GM12873 (cell line): Measurements from ENCODE around the gene HOXA4.

Experiments used
- CTCF ChIP-seq: IDR thresholded peaks from 2 replicates; pipeline ENCODE4 v1.5.1; 2012; ENCODE audit warnings: low read depth, mild to moderate bottlenecking, moderate library complexity, low read length, control low read depth; ENCODE audit not compliant: insufficient read depth; ENCODE audit errors: missing control alignments

HOXA4 gene

DNA sequence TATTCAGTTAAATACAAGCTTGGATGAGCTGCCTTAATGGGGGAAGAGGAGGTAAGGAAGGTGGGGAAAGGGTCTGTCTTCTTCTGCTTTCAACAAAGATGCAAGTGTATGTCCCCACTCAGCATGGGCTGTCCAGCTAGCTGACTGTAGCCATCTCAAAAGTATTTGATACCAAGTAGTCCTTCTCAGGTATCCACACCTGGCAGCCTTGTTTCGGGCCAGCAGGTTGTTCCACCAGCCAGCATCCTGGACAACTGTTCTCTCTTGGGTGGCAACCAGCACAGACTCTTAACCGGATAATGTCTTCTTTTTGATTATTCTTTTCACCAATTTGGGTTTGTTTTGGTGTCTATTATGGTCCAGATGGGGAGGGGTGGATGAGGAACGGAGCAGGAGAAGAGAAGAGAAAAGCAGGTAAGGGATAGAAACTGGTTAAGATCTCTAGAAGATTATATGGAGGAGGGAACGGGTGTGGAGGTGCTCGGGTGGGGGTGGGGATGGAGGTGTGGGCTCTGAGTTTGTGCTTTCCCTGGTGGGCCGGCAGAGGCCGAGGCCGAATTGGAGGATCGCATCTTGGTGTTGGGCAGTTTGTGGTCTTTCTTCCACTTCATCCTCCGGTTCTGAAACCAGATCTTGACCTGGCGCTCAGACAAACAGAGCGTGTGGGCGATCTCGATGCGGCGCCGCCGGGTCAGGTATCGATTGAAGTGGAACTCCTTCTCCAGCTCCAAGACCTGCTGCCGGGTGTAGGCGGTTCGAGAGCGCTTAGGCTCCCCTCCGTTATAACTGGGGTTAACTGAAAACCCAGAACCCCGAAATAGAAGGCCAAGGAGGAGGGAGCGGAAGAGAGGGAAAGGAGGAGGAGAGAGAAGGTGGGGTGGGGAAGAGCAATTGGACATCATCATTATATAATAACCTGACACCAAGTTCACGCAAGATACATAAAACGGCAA lies 1.5 kb downstream of the HOXA4 start:
- no peak for TF ChIP-seq CTCF

- no peak for TF ChIP-seq CTCF
These were observed 2.5 kb downstream of the HOXA4 start for GRCh38 chr7:27128034-27128433.

DNA sequence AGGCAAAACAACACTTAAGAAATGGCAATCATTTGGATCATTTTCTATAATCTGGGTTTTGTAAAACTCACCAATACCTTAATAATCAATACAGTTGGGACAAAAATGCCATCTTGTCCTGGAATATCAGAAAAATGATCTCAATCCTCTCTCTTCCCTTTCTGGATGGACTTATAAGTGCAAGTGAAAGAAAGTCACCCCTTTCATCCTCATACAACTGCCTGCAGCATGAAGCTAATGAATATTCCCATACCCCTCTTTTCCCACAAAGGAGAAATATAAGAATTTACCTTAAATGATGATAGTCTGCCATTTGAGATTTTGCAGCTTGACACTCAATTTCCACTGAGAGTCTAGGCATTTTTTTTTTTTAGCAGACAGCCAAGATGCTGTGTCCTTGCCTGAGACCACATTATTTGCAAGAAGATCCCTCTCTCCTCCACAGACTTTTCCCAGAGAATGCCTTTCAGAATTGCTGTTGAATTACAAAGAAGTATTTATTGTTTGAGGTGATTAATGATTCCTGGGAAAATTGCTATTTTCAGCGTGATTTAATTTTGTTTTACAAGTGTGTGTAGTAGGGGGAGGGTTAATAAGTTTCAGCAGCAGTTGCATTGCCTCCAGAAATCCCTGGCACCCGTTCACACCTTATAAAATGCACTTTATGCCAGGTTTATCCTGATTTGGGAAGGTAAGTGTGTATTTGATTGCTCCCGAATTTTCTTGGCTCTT lies 3.8 kb downstream of the HOXA4 start:
- no peak for TF ChIP-seq CTCF

DNA sequence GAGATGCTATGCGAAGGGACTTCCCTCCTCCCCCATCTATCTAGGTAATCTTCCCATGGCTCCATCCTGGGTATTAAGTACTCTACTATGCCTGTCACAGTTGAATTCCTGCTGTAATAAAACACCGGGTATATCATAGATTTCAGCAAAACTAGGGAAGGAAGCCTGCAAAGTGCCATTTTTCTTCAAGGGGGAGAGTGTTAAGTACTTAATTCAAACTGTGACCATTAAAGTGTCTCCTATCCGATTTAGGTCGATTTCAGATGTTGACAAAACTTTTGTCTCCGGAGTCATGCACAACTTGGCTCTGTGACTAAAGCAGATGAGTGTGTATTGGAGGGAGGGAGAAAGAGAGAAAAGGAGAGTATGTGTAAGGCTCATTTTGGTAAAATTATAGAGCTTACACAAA lies 4.6 kb downstream of the HOXA4 start:
- no peak for TF ChIP-seq CTCF

- TF ChIP-seq CTCF = no peak
These were observed 5.5 kb downstream of the HOXA4 start for GRCh38 chr7:27124902-27125689.

DNA sequence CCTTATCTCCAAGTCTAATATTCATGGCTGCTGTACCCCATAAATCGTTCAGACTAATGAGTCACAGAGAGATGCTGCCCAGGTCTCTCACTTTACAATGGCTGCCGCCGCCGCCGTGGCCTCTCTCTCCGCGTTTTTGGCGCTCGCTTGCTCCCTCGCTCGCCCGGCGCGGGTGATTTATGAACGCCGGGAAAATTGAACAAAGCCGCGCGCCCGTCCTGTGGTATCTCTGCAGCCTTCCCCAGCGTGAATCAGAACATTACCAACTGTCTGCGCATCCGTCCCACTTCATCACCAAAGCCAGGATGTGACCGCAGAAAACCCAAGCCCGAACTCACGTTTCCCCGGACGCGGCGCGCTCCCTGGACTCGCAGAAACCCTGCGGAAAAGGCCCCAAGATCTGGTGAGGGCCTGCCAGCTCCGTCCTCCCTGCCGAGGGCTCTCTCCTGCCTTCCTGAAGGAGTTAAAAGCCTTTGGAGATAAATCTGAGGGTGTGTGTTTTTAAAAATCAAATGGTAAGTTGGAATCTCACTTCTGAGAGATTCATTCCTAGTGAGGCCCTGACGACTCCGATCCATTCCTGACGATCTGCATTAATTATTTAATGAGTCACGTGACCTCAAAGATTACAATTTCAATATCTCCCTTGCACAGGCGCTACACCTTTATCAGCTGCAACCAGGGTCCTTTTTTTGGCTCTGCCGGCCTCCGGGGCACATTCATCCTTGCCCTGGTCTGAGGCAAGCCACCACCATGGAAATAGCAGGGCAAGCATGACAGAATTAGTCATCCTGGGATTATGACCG lies 6.3 kb downstream of the HOXA4 start:
- no peak for TF ChIP-seq CTCF
